Gastrocnemius medialis (tissue), 4 donors: ENCODE results near the gene LACTBL1.

Source experiments
- POLR2A ChIP-seq, 2 donors: fragments of 450-650 bp; IDR thresholded peaks; one replicate each; pipeline ENCODE4 v1.6.1; 2017; ENCODE audit warnings: antibody characterized with exemption in 2 of 2, mild to moderate bottlenecking in 2 of 2, moderate library complexity in 2 of 2
- TF ChIP-seq, protein P1 (sequence below), 5 experiments: fragments of 450-650 bp in 3 of 5; fragments of 200-600 bp in 2 of 5; sonication (generic) in 2 of 5; IDR thresholded peaks in 4 of 5; conservative IDR thresholded peaks in 1 of 5; 1 replicate in 4 of 5; 2 replicates in 1 of 5; pipeline ENCODE4 v1.5.1; 2016 to 2019; ENCODE audit warnings: antibody characterized with exemption in 5 of 5, mild to moderate bottlenecking in 3 of 5, moderate library complexity in 3 of 5

DNA sequence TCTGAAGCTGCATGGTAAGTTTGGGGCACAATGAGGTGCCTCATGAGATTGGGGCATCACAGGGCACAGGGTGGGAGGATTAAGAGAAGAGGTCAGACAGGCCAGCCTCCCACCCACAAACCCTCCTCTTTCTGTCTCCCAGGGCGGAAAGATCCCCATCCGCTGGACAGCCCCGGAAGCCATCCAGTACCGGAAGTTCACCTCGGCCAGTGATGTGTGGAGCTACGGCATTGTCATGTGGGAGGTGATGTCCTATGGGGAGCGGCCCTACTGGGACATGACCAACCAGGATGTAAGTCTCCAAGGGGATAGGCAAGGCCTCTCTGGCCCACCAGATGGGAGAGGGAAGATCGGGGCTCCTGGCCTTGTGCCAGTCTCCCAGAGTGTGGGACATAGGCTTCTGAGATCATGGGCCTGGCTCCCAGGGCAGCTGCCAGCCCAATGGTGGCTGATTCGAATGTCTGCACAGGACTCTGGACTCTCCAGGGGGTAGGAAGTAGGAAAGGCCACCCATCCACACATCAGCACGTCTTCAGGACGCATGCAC is 63.7 kb downstream of the LACTBL1 start:
- TF ChIP-seq, protein P1, sequence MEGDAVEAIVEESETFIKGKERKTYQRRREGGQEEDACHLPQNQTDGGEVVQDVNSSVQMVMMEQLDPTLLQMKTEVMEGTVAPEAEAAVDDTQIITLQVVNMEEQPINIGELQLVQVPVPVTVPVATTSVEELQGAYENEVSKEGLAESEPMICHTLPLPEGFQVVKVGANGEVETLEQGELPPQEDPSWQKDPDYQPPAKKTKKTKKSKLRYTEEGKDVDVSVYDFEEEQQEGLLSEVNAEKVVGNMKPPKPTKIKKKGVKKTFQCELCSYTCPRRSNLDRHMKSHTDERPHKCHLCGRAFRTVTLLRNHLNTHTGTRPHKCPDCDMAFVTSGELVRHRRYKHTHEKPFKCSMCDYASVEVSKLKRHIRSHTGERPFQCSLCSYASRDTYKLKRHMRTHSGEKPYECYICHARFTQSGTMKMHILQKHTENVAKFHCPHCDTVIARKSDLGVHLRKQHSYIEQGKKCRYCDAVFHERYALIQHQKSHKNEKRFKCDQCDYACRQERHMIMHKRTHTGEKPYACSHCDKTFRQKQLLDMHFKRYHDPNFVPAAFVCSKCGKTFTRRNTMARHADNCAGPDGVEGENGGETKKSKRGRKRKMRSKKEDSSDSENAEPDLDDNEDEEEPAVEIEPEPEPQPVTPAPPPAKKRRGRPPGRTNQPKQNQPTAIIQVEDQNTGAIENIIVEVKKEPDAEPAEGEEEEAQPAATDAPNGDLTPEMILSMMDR (IDR thresholded peaks at IDR 0.05 in 4 of 5, conservative IDR thresholded peaks at IDR 0.05 in 1 of 5): no peak
- no peak for TF ChIP-seq POLR2A (IDR thresholded peaks at IDR 0.05)
